HG02885 (cell line): ENCODE results near the gene ANKRD11.
"Not testable (repeated sequence)": the region's sequence is repeated elsewhere in the genome, so short reads cannot be mapped to it uniquely, and the experiment has no call there.

ENCODE experiments used
- ATAC-seq: cut with Tn5 transposase; IDR thresholded peaks from one replicate; pipeline ENCODE4 v1.9.1; 2021; ENCODE audit warnings: mild to moderate bottlenecking; ENCODE audit not compliant: unreplicated experiment, poor library complexity

Gene ANKRD11

DNA sequence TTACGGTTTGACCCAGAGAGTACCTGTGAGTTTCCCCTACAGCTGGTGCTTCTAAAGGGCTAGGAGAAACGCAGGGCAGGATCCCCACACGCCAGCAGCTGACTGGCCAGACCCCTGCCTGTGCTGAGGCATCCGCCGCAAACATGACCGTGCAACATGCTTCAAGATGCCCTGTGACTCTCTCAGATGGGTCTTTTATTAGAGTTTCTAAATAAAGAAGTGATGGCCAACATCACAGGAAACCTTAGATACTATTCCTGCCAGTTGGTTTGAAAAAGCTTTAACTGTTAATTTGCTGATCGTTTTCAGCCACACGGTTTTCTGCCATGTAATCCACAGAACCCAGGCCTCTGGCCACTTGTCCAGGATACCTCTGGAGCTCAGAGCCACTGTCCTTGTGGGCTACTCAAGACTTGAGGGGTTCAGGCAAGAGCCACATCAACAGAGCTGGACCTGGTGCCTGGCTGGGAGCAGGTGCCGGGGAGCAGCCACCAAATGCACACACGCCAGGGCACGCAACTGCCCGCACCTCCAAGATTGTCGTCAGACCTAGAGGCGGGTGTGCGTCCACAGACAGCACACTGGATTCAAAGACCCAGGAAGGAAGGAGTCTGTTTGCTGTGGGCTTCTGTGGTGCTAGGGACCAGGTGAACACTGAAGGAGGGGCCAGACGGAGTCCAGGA is 154.4 kb downstream of the ANKRD11 start:
- ATAC-seq = no peak

DNA sequence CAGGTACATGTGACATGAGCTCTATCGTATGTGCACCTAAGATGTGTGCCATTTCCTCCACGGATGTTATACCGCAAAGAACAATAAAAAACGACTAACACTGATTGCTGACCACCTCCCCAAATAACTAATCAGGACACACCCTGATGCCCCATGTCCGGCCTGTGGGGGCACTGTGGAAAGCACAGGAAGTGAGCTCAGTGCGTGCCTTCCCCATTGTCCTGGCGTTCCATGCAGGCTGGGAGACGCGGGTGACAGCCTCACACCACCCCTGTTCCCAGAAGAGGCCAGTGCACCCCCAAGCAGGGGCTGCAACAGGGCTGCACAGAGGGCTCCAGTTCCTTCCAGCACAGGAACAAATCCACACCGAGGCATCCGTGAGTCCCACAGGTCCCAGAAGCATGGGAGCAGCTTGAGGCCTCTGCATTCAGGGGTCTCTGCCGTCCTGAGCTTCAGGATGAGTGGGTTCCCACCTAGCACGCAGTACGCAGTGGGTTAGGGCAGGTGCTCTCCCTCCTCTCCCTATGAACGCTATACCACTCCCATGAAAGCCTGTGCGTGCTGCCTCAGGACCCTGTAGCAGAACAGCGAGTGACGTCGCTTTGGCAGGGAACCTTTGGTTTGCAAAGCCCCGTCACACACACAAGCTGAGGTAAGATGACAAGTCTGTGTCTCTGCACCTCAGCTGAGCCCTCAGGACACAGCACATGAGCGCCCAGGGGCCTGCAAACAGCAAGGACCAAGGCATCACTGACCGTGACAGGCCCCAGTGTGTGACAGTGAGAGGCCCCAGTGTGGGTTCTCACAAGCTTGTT is 155.2 kb downstream of the ANKRD11 start:
- ATAC-seq = no peak

DNA sequence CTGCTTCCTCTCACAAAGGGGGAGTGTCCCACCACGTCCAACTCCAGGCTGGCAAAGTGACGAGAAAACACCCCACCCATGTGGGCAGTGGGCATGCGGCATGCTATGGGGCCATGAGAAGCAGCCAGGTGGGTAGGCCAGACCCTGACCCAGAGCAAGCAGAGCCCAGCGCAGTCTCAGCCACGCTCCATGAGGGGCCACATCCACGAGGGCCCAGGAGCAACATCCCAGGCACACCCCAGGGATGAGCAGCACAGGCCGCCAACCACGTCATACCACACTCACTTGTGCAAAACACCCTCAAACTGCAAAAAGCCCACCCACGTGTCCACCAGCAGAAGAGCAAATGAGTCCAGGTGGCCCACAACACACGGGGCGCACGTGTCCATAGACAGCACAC is 155.9 kb downstream of the ANKRD11 start:
- ATAC-seq = no peak

DNA sequence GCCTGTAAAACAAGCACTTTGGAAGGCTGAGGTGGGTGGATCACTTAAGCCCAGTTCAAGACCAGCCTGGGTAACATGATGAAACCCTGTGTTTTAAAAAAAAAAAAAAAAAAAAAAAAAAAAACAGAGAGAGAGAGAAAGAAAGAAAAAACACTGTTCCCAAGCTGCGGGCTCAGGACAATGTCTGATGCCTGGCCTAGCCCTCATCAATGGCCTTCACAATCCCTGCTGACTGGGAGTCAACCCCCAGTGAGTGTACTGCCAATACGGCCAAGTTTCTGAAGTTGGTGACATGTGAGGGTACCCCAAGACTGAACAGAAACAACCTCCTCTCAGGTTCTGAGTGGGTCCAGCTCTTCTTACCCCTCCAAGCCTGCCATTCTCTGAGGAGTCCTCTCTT is 156.3 kb downstream of the ANKRD11 start:
- ATAC-seq = no peak

DNA sequence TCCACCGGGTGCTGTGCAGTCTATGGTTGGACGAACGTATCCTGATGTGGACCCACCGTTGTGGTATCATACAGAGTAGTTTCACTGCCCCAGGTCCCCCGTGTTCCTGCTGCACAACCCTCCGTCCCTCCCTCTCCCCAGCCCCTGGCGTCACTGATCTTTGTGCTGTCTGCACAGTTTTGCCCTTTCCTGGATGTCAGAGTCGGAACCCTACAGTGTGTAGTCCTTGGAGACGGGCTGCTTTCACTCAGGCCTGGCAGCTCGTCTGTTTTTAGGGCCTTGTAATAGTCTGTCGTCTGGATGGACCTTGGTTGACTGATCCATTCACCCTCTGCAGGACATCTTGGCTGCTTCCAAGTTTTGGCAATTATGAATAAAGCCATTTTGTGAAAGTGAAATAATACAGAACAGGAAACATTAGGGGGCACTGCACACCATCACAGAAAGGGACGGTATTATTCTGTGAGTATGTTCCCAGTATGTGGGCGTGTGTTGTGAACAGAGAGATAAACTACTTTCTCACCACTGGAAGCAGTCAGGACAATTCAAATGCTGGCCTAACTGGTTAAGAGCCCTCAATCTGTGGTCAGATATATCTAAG is 156.9 kb downstream of the ANKRD11 start:
- peak; percentile 44 for ATAC-seq

DNA sequence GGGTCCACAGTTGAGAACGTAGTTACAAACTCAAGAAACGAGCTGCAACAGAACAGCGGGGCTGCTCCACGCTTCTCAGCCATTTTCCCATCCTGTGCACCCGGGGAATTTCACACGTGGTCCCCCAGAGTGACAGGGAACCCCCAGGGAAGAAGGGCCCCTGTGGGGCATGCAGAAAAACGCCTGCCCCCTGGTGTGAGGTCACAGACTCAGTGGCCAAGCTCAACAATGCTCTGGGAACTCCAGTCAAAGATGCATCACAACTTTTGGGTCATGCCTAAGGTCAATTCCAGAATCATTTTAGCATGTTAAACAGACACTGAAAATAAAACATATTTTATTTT is 157.5 kb downstream of the ANKRD11 start:
- ATAC-seq = no peak

DNA sequence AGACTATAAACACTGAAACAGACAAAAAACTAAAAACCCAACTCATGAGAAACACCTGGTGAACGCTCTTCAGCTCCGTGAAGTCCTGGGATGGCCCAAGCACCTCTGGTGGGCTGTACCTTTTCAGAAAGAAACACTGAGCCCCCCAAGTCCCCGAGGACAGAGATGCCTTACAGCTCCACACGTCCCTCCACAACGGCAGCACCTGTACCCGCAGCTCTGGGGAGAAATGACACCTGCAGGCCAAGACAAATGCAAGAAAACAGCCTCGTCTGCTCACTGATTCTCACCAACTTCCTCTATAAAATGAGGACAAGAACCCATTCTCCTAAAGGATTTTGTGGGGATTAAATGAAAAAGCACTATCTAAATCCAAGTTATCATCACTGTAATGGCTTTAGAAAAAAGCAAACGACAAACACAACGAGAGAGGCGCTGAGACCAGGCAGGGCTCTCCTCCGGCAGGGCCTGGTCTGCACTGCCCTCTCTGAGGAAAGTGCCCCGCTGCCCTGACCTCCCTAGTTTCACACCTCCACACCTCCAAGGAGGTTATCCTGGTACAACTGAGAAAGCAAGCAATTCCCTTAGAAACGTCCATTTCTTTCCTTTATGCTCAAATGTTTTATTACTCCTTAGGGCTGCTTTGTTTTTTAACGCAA is 158.0 kb downstream of the ANKRD11 start:
- ATAC-seq = no peak

DNA sequence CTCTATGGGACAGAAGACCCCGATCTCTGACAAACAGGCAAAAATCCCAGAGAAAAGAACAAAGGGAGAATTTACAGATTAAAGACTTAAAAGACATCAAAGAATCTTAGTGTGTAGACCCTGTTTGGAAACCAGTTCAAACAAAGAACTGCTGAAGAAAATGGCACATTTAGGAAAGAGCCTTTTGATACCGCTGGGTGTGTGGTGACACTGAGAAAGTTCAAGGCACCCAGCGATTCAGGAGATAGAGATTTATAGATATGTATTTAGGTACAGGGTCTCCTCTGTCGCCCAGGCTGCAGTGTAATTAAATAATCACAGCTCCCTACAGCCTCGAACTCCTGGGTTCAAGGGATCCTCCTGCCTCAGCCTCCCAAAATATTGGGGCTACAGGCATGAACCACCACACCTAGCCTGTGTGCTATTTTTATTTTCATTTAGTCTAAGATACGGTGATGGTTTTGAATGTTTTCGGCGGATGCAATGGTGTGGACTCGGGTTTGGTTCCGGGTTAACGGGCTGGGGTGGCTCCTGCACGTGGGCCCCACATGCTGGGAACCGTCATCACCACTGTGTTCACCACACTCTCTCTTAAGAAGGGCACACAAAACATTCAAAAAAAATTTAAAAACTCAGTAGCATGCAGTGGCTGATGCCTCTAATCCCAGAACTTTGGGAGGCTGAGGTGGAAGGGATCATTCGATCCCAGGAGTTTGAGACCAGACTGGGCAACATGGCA is 158.8 kb downstream of the ANKRD11 start:
- no peak for ATAC-seq

DNA sequence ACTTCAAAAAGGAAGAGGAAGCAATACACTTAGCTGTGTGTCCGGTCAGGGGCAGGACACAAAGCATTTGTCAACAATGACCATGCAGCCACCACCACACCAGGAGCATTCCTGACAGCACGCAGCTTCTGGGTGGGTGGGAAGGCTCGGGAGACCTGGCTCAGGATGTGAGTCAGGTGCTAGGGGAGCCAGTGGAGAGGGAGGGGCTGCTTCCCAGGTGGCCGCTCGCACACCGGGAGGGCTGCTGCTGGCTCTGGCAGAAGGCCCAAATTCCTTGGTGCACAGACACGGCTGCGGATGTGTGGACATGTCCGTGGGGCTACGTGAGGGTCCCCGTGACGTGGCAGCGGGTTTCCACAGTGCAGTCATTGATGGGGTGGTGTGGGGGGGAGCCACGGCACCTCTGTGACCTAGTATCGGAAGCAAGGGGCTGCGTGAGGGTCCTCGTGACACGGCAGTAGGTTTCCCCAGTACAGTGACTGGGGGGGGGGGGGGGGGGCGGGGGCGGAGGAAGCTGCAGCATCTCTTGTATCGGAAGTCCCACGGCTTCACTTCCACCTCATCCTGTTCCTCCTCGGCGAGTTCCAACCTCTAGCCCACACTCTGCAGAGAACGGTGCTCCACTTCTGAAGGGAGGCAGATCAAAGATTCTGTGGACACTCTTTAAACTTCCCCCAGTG is 160.0 kb downstream of the ANKRD11 start:
- ATAC-seq = no peak

DNA sequence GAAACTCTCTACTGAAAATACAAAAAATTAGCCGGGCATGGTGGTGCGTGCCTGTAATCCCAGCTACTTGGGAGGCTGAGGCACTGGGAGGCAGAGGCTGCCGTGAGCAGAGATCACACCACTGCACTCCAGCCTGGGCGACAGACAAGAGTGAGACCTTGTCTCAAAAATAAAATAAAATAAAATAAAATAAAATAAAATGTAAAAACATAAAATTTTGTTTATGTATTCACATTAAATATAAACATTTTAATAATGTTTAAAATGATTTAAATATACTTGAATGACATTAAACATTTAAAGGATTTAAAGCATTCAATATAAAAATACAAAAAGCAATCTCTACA is 160.6 kb downstream of the ANKRD11 start:
- ATAC-seq = not testable (repeated sequence)

DNA sequence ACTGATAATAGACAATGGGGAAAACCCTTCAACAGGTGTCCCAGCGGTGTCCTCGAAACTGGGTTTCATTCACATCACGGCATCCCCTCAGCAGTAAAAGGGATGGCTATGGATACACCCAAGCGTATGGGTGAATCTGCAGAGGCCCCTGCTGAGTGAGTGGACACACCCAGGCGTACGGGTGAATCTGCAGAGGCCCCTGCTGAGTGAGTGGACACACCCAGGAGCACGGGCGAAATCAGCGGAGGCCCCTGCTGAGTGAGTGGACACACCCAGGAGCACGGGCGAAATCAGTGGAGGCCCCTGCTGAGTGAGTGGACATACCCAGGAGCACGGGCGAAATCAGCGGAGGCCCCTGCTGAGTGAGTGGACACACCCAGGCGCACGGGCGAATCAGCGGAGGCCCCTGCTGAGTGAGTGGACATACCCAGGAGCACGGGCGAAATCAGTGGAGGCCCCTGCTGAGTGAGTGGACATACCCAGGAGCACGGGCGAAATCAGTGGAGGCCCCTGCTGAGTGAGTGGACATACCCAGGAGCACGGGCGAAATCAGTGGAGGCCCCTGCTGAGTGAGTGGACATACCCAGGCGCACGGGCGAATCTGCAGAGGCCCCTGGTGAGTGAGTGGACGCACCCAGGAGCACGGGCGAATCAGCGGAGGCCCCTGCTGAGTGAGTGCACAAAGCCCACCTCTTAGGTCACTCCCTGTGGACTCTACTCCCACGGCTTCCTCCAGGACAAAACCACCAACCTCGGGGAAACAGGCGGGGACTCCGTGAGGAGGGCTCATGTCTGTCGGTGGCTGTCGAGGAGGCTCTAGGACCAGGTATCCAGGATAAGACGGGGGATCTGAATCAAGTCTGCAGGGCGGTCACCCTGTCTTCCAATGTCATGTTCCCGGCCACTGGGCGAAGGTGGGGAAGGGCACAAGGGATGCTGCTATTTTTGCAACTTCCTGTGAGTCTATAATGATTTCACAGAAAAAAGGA is 161.7 kb downstream of the ANKRD11 start:
- ATAC-seq = not testable (repeated sequence)

DNA sequence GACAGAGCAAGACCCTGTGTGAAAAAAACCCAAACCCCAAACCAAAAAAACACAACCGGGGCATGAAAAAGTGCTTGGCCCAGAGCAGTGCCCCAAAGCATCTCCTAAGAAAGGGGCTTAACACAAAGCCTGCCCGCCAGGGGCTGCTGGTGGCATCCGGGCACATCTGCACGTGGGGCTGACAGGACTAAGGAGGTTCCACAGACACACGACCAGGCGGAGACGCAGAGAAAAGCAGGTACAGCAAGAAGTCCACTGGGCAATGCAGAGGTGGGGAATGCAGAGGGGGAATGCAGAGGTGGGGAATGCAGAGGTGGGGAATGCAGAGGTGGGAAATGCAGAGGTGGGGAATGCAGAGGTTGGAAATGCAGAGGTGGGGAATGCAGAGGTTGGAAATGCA is 163.6 kb downstream of the ANKRD11 start:
- no peak for ATAC-seq

DNA sequence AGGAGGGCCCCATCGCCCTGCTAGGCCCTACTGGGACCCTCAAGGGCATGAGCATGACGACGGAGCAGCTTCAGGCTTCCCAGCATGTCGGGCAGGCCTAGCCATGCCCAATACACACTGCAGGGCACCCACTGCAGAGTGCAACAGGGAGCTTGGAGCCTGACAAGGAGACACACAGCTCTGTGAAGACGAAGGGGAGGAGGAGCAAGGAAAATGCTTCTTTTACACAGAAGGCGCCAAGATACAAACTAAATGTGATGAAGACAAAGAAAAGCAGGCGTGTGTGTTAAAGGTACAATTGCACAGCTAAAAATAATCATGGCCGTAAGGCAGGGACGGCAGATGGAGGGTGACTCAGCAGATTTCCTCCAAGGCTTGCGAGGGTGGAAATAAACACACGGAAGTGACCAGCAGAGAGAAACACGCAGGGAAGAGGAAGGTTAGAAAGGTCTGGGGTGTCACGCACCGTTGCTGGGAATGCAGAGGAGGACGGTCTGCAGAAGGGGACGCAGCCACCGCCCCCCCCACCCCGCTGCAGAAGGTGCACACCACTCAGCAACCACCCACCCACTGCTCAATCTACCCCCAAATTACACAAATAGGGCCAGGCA is 164.4 kb downstream of the ANKRD11 start:
- no peak for ATAC-seq

DNA sequence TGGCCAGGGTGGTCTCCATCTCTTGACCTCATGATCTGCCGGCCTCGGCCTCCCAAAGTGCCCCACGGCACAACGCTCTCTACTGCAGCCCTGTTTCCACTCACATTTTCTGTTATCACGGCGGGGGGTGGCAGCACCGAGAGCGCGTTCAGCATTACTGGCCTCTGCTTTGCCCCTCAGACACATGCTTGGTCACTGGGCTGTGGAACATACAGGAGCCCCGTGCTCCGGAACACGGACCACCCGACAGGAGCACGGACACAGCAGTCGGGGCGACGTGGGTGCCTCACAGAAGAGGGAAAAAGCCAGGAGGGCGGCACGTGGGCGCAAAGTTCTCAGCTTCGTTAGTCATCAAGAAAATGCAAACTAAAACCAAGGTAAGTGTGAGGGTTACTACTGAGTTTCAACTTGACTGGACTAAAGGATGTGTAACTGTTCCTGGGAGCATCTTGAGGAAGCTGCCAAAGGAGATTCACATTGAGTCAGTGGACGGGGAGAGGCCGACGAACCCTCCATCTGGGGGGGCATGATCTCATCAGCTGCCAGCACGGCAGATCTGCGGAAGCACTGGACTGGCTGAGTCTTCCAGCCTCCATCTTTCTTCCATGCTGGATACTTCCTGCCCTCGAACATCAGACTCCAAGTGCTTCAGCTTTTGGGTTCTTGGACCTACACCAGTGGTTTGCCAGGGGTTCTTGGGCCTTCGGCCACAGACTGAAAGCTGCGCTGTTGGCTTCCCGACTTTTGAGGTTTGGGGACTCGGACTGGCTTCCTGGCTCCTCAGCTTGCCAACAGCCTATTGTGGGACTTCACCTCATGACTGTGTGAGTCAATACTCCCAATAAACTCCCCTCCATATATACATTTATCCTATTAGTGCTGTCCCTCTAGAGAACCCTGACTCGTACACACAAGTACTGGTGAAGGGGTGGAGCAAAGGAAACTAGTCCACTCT is 166.0 kb downstream of the ANKRD11 start:
- peak; percentile 59 for ATAC-seq

DNA sequence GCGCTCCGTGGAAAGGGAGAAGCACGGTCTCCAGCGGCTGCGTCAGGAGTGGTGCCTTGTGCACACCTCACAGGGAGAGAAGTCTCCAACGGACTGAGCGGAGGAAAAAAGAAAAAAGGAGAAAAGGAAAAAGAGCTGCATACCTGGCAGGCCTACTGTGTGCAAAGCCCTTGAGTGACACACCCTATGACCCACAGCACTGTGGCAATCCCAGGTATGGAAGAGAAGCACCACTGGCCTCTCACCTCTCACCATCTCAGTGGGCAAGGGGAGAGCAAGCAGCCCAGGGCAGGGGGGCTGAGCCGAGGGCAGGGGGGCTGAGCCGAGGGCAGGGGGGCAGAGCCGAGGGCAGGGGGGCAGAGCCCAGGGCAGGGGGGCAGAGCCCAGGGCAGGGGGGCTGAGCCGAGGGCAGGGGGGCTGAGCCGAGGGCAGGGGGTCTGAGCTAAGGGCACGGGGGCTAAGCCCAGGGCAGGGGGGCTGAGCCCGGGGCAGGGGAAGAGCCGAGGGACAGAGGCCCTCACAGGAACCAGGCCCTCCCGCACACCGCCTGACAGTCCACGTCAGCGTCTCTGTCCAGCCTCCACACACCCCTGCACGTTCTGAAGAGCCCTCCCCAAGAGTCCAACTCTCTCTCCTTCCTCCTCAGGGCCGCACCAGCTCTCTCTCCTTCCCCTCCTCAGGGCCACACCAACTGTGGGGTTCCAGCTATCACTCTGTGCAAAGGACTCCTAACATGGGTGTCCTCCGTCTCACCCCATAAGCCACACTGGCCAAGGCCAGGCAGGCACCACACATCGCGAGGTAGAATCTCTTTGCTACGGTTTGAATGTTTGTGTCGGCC is 167.0 kb downstream of the ANKRD11 start:
- no peak for ATAC-seq

DNA sequence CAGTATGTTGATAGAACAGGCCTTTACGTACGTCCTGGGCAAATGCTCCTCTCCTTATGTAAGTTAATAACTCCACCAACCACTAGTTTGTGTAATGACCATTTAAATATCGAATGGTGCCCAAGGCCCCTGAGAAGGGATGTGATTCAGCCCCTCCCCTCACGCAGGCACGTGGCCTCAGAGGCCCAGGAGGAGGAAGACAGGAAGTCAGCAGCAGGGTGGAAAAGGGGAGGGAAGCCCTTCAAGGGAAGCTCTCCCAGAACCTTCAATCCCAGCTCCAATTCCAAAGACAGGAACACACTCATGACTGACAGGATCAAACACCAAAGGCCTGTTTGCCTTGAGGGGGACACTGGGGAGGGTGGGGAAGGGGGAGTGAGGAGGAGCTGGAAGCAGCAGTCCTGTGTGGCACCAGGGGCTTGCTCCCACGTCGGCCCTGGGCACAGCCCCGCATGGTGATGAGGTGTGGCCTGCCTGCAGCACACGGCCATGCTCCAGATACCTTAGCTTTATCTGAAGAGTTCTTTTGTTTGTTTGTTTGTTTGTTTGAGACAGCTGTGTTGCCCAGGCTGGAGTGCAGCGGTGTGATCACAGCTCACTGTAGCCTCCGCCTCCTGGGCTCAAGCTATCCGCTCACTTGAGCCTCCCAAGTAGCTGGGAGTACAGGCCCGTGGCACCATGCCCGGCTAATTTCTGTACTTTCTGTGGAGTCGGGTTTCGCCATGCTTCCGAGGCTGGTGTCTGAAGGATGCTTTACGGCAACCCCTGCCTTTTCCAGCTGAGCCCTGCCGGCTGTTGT is 167.8 kb downstream of the ANKRD11 start:
- ATAC-seq = no peak
